B cell (primary cell): ENCODE results near the gene MYADML2. TPM values are rescaled to one million over a fixed set of nuclear protein-coding genes. Genes with fewer than 3 reads are reported as not detected.

ENCODE experiments used
- ATAC-seq: fragments of 200-7000 bp; cut with Tn5 transposase; one replicate; pipeline ENCODE4 v1.10.0; 2021; ENCODE audit warnings: low read depth, mild to moderate bottlenecking, moderate number of reproducible peaks, moderate library complexity
- CTCF ChIA-PET: fragments of 350-600 bp; sonication (Branson Sonifier 250); formaldehyde crosslinking; loops from one replicate; lab custom pipeline; 2021; ENCODE audit warnings: antibody characterized with exemption, inconsistent platforms; lab: Charles Lee
- POLR2A ChIA-PET: fragments of 350-600 bp; sonication (Branson Sonifier 250); formaldehyde crosslinking; loops from one replicate; lab custom pipeline; 2021; ENCODE audit warnings: antibody characterized with exemption; lab: Charles Lee
- DNase-seq: peaks from one replicate; pipeline ENCODE4 v3.0.0; 2013
- H2AFZ ChIP-seq: 2 replicates; pipeline ENCODE4 v1.6.1; 2012; ENCODE audit warnings: mild to moderate bottlenecking, low read depth, low read length; ENCODE audit not compliant: insufficient read depth, poor library complexity, severe bottlenecking
- H3K27ac ChIP-seq, 2 donors: 1 replicate in 1 of 2; 2 replicates in 1 of 2; pipeline ENCODE4 v1.5.1; 2012 to 2013; ENCODE audit warnings: low read length in 2 of 2, mild to moderate bottlenecking in 2 of 2, moderate library complexity in 1 of 2
- H3K27me3 ChIP-seq, 4 experiments: fragments of 200-600 bp in 1 of 4; sonication (generic) in 1 of 4; replicated peaks in 1 of 4; 1 replicate in 2 of 4; 2 replicates in 2 of 4; pipeline versions ENCODE4 v1.6.1 to v1.7.0; 2013 to 2016; ENCODE audit warnings: low read length in 3 of 4, mild to moderate bottlenecking in 2 of 4, mixed read lengths in 1 of 4, moderate library complexity in 1 of 4; ENCODE audit not compliant: insufficient read depth in 4 of 4, control insufficient read depth in 3 of 4; ENCODE audit errors: control extremely low read depth in 1 of 4
- H3K36me3 ChIP-seq, 2 experiments: replicated peaks in 1 of 2; 1 replicate in 1 of 2; 2 replicates in 1 of 2; pipeline versions ENCODE4 v1.6.1 to v1.7.1; 2013; ENCODE audit warnings: low read length in 1 of 2; ENCODE audit not compliant: insufficient read depth in 2 of 2, control insufficient read depth in 1 of 2; ENCODE audit errors: control extremely low read depth in 1 of 2, extremely low read depth in 1 of 2
- H3K4me1 ChIP-seq, 2 donors: fragments of 200-600 bp in 1 of 2; sonication (generic) in 1 of 2; 1 replicate in 1 of 2; 2 replicates in 1 of 2; pipeline versions ENCODE4 v1.5.1 to v1.6.1; 2013 to 2017; ENCODE audit warnings: low read length in 2 of 2; ENCODE audit not compliant: control insufficient read depth in 2 of 2, insufficient read depth in 2 of 2
- H3K4me2 ChIP-seq: replicated peaks from 2 replicates; pipeline ENCODE3; 2012; ENCODE audit warnings: mild to moderate bottlenecking, low read depth, low read length; ENCODE audit not compliant: poor library complexity, severe bottlenecking
- H3K4me3 ChIP-seq, 5 experiments: fragments of 200-600 bp in 1 of 5; sonication (generic) in 1 of 5; 1 replicate in 3 of 5; 2 replicates in 2 of 5; pipeline versions ENCODE4 v1.5.1 to v1.7.0; 2011 to 2016; ENCODE audit warnings: low read length in 4 of 5, mild to moderate bottlenecking in 4 of 5, low read depth in 2 of 5, control low read depth in 1 of 5, moderate library complexity in 1 of 5; ENCODE audit not compliant: insufficient read depth in 1 of 5; ENCODE audit errors: control extremely low read depth in 1 of 5, extremely low read depth in 1 of 5
- H3K79me2 ChIP-seq: fragments of 200-600 bp; sonication (generic); one replicate; pipeline ENCODE4 v1.6.0; 2016; ENCODE audit warnings: low read length; ENCODE audit not compliant: control insufficient read depth, insufficient read depth
- H3K9ac ChIP-seq: fragments of 200-600 bp; sonication (generic); 2 replicates; pipeline ENCODE4 v1.6.1; 2017; ENCODE audit warnings: mild to moderate bottlenecking, low read length, moderate library complexity
- H3K9me3 ChIP-seq, 3 donors: one replicate each; pipeline versions ENCODE4 v1.6.1 to v1.7.1; 2013; ENCODE audit warnings: low read length in 2 of 3; ENCODE audit not compliant: control insufficient read depth in 2 of 3, insufficient read depth in 1 of 3; ENCODE audit errors: control extremely low read depth in 1 of 3
- H4K20me1 ChIP-seq: 2 replicates; pipeline ENCODE4 v1.6.0; 2012; ENCODE audit warnings: mild to moderate bottlenecking, low read length; ENCODE audit not compliant: insufficient read depth, control insufficient read depth, poor library complexity, severe bottlenecking
- H3K27ac Mint-ChIP-seq: one replicate; pipeline ENCODE4 v1.8.0; 2021; ENCODE audit warnings: mixed read lengths
- H3K27me3 Mint-ChIP-seq: one replicate; pipeline ENCODE4 v1.8.0; 2021; ENCODE audit warnings: mixed read lengths
- H3K4me1 Mint-ChIP-seq: one replicate; pipeline ENCODE4 v1.8.0; 2021; ENCODE audit warnings: mixed read lengths
- H3K4me3 Mint-ChIP-seq: one replicate; pipeline ENCODE4 v1.8.0; 2021; ENCODE audit warnings: mixed read lengths
- H3K9me3 Mint-ChIP-seq: one replicate; pipeline ENCODE4 v1.8.0; 2022; ENCODE audit warnings: mixed read lengths; ENCODE audit not compliant: insufficient read depth
- EZH2 ChIP-seq: IDR thresholded peaks from 2 replicates; pipeline ENCODE4 v1.6.1; 2012; ENCODE audit warnings: borderline replicate concordance, low read depth, mild to moderate bottlenecking, moderate library complexity, low read length; ENCODE audit not compliant: insufficient read depth, poor library complexity, severe bottlenecking
- WGBS: methylation state at CpG from one replicate; pipeline ENCODE4 v1.1.5; 2013; ENCODE audit warnings: missing lambda C conversion rate; ENCODE audit not compliant: insufficient coverage; 5-methylcytosine and 5-hydroxymethylcytosine counted together
- intact Hi-C: fragments of 100-400 bp; cut with micrococcal nuclease; formaldehyde crosslinking; loops from one replicate; pipeline ENCODE4 v1.10.0; 2022
- polyA plus RNA-seq: library from polyadenylated mRNA; depleted of rRNA; stranded (reverse); fragments of >200 nt; gene quantifications from 2 replicates; pipeline ENCODE4 v1.2.3, GENCODE V29; 2012
- total RNA-seq, 2 donors: library from RNA; stranded (reverse); fragments of 120-200 nt in 1 of 2; gene quantifications; 1 replicate in 1 of 2; 2 replicates in 1 of 2; pipeline versions ENCODE4 v1.2.3 to v1.2.4, GENCODE V29; 2013 to 2022
- TF ChIP-seq, protein P1 (sequence below): fragments of 200-600 bp; IDR thresholded peaks from one replicate; pipeline ENCODE4 v1.8.0; 2022; ENCODE audit warnings: antibody characterized with exemption, mild to moderate bottlenecking

The MYADML2 gene
- total and polyA plus RNA-seq, 2 donors (not counting 1 experiment from before 2014, with no cell fraction given): not detected

DNA sequence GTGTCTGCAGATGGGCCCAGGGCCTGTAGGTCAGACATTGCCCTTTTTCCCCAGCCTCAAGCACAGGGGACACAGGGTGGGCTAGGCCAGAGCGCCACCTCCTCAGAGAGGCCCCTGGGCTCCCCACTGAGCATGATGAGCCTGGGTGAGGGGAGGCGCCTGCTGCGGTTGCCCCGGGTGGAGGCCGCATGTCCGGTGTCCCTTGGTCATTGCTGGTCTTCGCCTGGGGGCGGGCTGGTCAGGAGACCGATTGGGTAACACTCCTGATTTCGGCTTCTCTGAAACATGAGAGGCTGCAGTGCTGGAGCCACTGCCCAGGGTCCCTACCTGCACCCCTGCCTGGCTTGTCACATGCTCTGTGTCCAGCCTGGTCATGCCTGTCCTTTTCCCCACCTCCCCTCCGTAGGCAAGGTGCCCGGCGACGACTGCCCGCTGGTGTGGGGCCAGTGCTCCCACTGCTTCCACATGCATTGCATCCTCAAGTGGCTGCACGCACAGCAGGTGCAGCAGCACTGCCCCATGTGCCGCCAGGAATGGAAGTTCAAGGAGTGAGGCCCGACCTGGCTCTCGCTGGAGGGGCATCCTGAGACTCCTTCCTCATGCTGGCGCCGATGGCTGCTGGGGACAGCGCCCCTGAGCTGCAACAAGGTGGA is 47.4 kb downstream of the MYADML2 start:
- CTCF ChIA-PET: no interaction called here
- H3K4me3 Mint-ChIP-seq: no peak overlapping the region

DNA sequence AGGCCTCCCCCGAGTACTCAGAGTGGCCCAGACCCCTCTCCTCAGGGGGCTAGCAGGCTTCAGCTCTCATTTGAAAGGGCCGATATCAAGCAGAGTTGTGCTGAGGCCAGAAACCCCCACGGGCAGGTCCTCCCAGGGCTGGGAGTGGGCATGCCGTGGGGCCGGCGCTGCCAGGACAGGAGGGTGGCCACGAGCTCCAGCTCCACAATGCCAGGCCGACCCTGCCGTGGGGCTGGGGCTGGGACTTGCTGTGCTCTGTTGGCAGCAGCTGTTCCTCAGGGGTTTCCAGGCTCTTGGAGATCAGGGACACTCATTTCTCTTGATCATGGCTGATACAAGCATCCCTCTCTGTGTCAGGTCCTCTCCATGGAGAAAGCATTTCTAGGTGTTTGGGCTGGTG is 48.1 kb downstream of the MYADML2 start:
- Histone ChIP-seq H3K27me3 (peaks cover 0 to 20% (median 7%) of the 10 kb centered on the region in 4 experiments), H3K4me1 (peaks cover 6 to 15% of the 10 kb centered on the region in 2 donors), H3K4me3 (no peak overlapping the region), H3K36me3 (peaks cover 0 to 35% of the 10 kb centered on the region in 2 experiments), H3K9me3 (no peaks in the 10 kb centered on the region), H4K20me1 (no peaks in the 10 kb centered on the region), H3K27ac (no peak overlapping the region), H3K9ac (no peak overlapping the region), H3K4me2 (no peak overlapping the region), H2AFZ (no peak overlapping the region), H3K79me2 (no peaks in the 10 kb centered on the region)
- CTCF ChIA-PET: interaction anchor here (1.1 kb wide), 1 partner anchor 30 kb away, joined by 3 read pairs; no protein-coding TSS in a partner anchor
- Mint-ChIP-seq H3K4me3 (no peak overlapping the region), H3K9me3 (no peaks in the 10 kb centered on the region), H3K4me1 (peaks cover 5% of the 10 kb centered on the region), H3K27me3 (peaks cover 7% of the 10 kb centered on the region), H3K27ac (no peak overlapping the region)
- no peak for TF ChIP-seq EZH2
- TF ChIP-seq, protein P1, sequence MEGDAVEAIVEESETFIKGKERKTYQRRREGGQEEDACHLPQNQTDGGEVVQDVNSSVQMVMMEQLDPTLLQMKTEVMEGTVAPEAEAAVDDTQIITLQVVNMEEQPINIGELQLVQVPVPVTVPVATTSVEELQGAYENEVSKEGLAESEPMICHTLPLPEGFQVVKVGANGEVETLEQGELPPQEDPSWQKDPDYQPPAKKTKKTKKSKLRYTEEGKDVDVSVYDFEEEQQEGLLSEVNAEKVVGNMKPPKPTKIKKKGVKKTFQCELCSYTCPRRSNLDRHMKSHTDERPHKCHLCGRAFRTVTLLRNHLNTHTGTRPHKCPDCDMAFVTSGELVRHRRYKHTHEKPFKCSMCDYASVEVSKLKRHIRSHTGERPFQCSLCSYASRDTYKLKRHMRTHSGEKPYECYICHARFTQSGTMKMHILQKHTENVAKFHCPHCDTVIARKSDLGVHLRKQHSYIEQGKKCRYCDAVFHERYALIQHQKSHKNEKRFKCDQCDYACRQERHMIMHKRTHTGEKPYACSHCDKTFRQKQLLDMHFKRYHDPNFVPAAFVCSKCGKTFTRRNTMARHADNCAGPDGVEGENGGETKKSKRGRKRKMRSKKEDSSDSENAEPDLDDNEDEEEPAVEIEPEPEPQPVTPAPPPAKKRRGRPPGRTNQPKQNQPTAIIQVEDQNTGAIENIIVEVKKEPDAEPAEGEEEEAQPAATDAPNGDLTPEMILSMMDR: no peak
- DNase-seq: no peak
- ATAC-seq: no peak
- WGBS: 100% methylated on average over 9 of the region's 9 CpGs
- POLR2A ChIA-PET: no interaction called here
- intact Hi-C loops: no loop called here

More for the DNA sequence above, 47.4 kb downstream of the MYADML2 start:
- Histone ChIP-seq H3K36me3 (peaks cover 0 to 41% of the 10 kb centered on the region in 2 experiments), H2AFZ (no peak overlapping the region), H3K4me1 (peaks cover 6 to 15% of the 10 kb centered on the region in 2 donors), H3K27me3 (peaks cover 0 to 20% (median 7%) of the 10 kb centered on the region in 4 experiments), H3K9me3 (no peaks in the 10 kb centered on the region), H3K4me2 (no peak overlapping the region), H3K9ac (no peak overlapping the region), H3K79me2 (no peaks in the 10 kb centered on the region), H4K20me1 (no peaks in the 10 kb centered on the region), H3K4me3 (no peak overlapping the region), H3K27ac (no peak overlapping the region)
- Mint-ChIP-seq H3K27me3 (peaks cover 7% of the 10 kb centered on the region), H3K9me3 (no peaks in the 10 kb centered on the region), H3K27ac (no peak overlapping the region), H3K4me1 (peaks cover 5% of the 10 kb centered on the region)
- POLR2A ChIA-PET: no interaction called here
- DNase-seq (no peak), ATAC-seq (no peak)
- intact Hi-C loops: no loop called here
- TF ChIP-seq, protein P1: no peak
- no peak for TF ChIP-seq EZH2
- WGBS: 97% methylated on average over 21 of the region's 22 CpGs
